SU-DHL-6 (cell line): ENCODE measurements around the gene BCAS3.

ENCODE experiments used
- H2AFZ ChIP-seq: fragments of 200-600 bp; sonication (generic); 2 replicates; pipeline ENCODE4 v1.6.1; 2014; ENCODE audit warnings: low read depth, mild to moderate bottlenecking, moderate library complexity, mixed read lengths, antibody characterized with exemption, low read length; ENCODE audit not compliant: severe bottlenecking
- H3F3A ChIP-seq: fragments of 200-600 bp; shearing (Covaris generic); 2 replicates; pipeline ENCODE4 v1.6.0; 2016; ENCODE audit warnings: antibody characterized with exemption, mild to moderate bottlenecking; ENCODE audit not compliant: insufficient read depth
- H3K27ac ChIP-seq: fragments of 200-600 bp; sonication (generic); 2 replicates; pipeline ENCODE4 v1.5.1; 2016; ENCODE audit warnings: low read depth, mild to moderate bottlenecking, low read length, moderate library complexity, mixed read lengths
- H3K27me3 ChIP-seq: fragments of 200-600 bp; sonication (generic), shearing (Covaris generic); 2 replicates; pipeline ENCODE4 v1.6.0; 2014; ENCODE audit warnings: mild to moderate bottlenecking, low read length
- H3K36me3 ChIP-seq: fragments of 200-600 bp; sonication (generic); 2 replicates; pipeline ENCODE4 v1.6.1; 2014; ENCODE audit warnings: mild to moderate bottlenecking, low read length, mixed read lengths
- H3K4me2 ChIP-seq: fragments of 300-600, 200-600 bp; shearing (Covaris generic), sonication (generic); 2 replicates; pipeline ENCODE4 v1.6.0; 2014; ENCODE audit warnings: low read length, low read depth, mild to moderate bottlenecking; ENCODE audit not compliant: poor library complexity, severe bottlenecking
- H3K4me3 ChIP-seq: fragments of 200-600 bp; sonication (generic); 2 replicates; pipeline ENCODE4 v1.5.1; 2014; ENCODE audit warnings: antibody characterized with exemption, low read length, mild to moderate bottlenecking, mixed read lengths; ENCODE audit not compliant: insufficient read depth, poor library complexity, severe bottlenecking
- H3K79me2 ChIP-seq: fragments of 200-600 bp; sonication (generic); 2 replicates; pipeline ENCODE4 v1.6.1; 2014; ENCODE audit warnings: mild to moderate bottlenecking, low read length, moderate library complexity; ENCODE audit not compliant: insufficient read depth
- H3K9ac ChIP-seq: fragments of 200-600 bp; sonication (generic); 2 replicates; pipeline ENCODE4 v1.7.0; 2014; ENCODE audit warnings: mild to moderate bottlenecking, low read length
- H3K9me2 ChIP-seq: fragments of 200-600 bp; sonication (generic); replicated peaks from 2 replicates; pipeline ENCODE4 v1.6.1; 2014; ENCODE audit warnings: low read length; ENCODE audit not compliant: insufficient read depth
- H3K9me3 ChIP-seq: fragments of 200-600 bp; sonication (generic); 2 replicates; pipeline ENCODE4 v1.6.1; 2014; ENCODE audit warnings: low read length, mixed read lengths; ENCODE audit not compliant: insufficient read depth
- H4K20me1 ChIP-seq: fragments of 200-600 bp; sonication (generic); 2 replicates; pipeline ENCODE4 v1.6.1; 2014; ENCODE audit warnings: low read depth, mild to moderate bottlenecking, antibody characterized with exemption, low read length, moderate library complexity, mixed read lengths
- CTCF ChIP-seq: fragments of 200-600 bp; sonication (generic); IDR thresholded peaks from one replicate; pipeline ENCODE4 v1.5.1; 2017; ENCODE audit warnings: antibody characterized with exemption, mild to moderate bottlenecking, low read length, moderate library complexity; ENCODE audit not compliant: insufficient read depth, poor library complexity, severe bottlenecking
- EZH2phosphoT487 ChIP-seq: fragments of 200-600 bp; sonication (generic), shearing (Covaris generic); conservative IDR thresholded peaks from 2 replicates; pipeline ENCODE4 v1.6.1; 2018; ENCODE audit warnings: mild to moderate bottlenecking, antibody characterized with exemption, low read length, moderate library complexity, mixed read lengths

Gene BCAS3

GRCh38 chr17:61011251-61011650 lies 333.6 kb downstream of the BCAS3 start:
- H3K27ac ChIP-seq: no peak overlapping the region
- no peaks in the 10 kb centered on the region; the same call in 1 of the 2 replicates for H4K20me1 ChIP-seq
- no peak overlapping the region for H3K9ac ChIP-seq
- H3K4me3 ChIP-seq: no peak overlapping the region
- H3K4me2 ChIP-seq: no peak overlapping the region
- H3K27me3 ChIP-seq: no peaks in the 10 kb centered on the region
- no peaks in the 10 kb centered on the region for H3K9me2 ChIP-seq
- no peaks in the 10 kb centered on the region for H3K9me3 ChIP-seq
- no peaks in the 10 kb centered on the region for H3F3A ChIP-seq
- no peaks in the 10 kb centered on the region for H3K36me3 ChIP-seq
- no peaks in the 10 kb centered on the region for H3K79me2 ChIP-seq
- no peak overlapping the region for H2AFZ ChIP-seq
- TF ChIP-seq CTCF: no peak
- no peak for TF ChIP-seq EZH2phosphoT487

GRCh38 chr17:61015966-61016365 lies 338.3 kb downstream of the BCAS3 start:
- no peak overlapping the region for H3K27ac ChIP-seq
- H3K4me3 ChIP-seq: no peak overlapping the region
- H4K20me1 ChIP-seq: no peaks in the 10 kb centered on the region
- no peaks in the 10 kb centered on the region for H3K27me3 ChIP-seq
- TF ChIP-seq CTCF (no peak), EZH2phosphoT487 (no peak)
- H3K9ac ChIP-seq: no peak overlapping the region
- no peak overlapping the region for H2AFZ ChIP-seq
- no peaks in the 10 kb centered on the region for H3K79me2 ChIP-seq
- no peaks in the 10 kb centered on the region for H3K9me3 ChIP-seq
- no peak overlapping the region for H3K4me2 ChIP-seq
- H3F3A ChIP-seq: no peaks in the 10 kb centered on the region
- no peaks in the 10 kb centered on the region for H3K9me2 ChIP-seq
- no peaks in the 10 kb centered on the region for H3K36me3 ChIP-seq

- no peak overlapping the region for H3K4me3 ChIP-seq
- H3K36me3 ChIP-seq: no peaks in the 10 kb centered on the region
- TF ChIP-seq CTCF: no peak
- TF ChIP-seq EZH2phosphoT487: no peak
- no peaks in the 10 kb centered on the region for H3K79me2 ChIP-seq
- H3K4me2 ChIP-seq: no peak overlapping the region
- no peaks in the 10 kb centered on the region for H3K9me3 ChIP-seq
- H3K27ac ChIP-seq: no peak overlapping the region
- no peaks in the 10 kb centered on the region for H4K20me1 ChIP-seq
- no peaks in the 10 kb centered on the region for H3K9me2 ChIP-seq
- no peak overlapping the region for H3K9ac ChIP-seq
- H2AFZ ChIP-seq: no peak overlapping the region
- H3F3A ChIP-seq: no peaks in the 10 kb centered on the region
- H3K27me3 ChIP-seq: no peaks in the 10 kb centered on the region
These were observed 339.8 kb downstream of the BCAS3 start for GRCh38 chr17:61017317-61018006.
